Cortex of kidney (tissue), 1 donor: Measurements from ENCODE around the gene WNT2B.

Experiments used
- DNase-seq: peaks from one replicate; lab custom pipeline; 2025; lab: John Stamatoyannopoulos, UW

Gene WNT2B

GRCh38 chr1:112575154-112575804 is 66.5 kb downstream of the WNT2B start:
- no peak for DNase-seq

- no peak for DNase-seq
These were observed 67.5 kb downstream of the WNT2B start for GRCh38 chr1:112576240-112576639.
